K562 (cell line): ENCODE data around the gene IFNGR2. TPM values are rescaled to one million over a fixed set of nuclear protein-coding genes. Genes with fewer than 3 reads are reported as not detected.

Source experiments
- ATAC-seq: fragments of 200-7000 bp; cut with Tn5 transposase; 3 replicates; pipeline ENCODE4 v1.9.1; 2020; ENCODE audit warnings: moderate library complexity
- BruUV-seq: library from RNA; stranded (reverse); fragments of 400-500 nt; replicated peaks from 2 replicates; lab custom pipeline; 2021; lab: Mats Ljungman, UMichigan
- CTCF ChIA-PET: fragments of 300-600 bp; formaldehyde crosslinking; extraction: SDS; loops from one replicate; lab custom pipeline; 2021; ENCODE audit warnings: low intra/inter-chr PET ratio; lab: Yijun Ruan, JAX
- POLR2A ChIA-PET: fragments of 300-600, 350-650 bp; sonication (Branson Sonifier 250); formaldehyde crosslinking; extraction: SDS; loops from one replicate; lab custom pipeline; 2021; ENCODE audit warnings: antibody characterized with exemption, inconsistent platforms; lab: Yijun Ruan, JAX
- DNase-seq, 4 experiments: peaks; one replicate each; pipeline versions ENCODE4 v3.0.0 to v3.0.0-alpha.2; 2011 to 2018; ENCODE audit warnings: low spot score in 3 of 4, mixed read lengths in 3 of 4; ENCODE audit errors: extremely low read depth in 1 of 4
- FAIRE-seq: peaks from 2 replicates; lab custom pipeline; 2011; peaks lifted over from hg19 to GRCh38; lab: Jason Lieb, UNC
- H2AFZ ChIP-seq: 2 replicates; pipeline ENCODE4 v1.6.0; 2011; ENCODE audit warnings: low read depth, low read length, control low read depth, inconsistent platforms
- H3K27ac ChIP-seq: fragments of 200-600 bp; 3 replicates; pipeline ENCODE4 v1.8.0; 2011; ENCODE audit warnings: low read depth, mild to moderate bottlenecking, control low read depth, inconsistent platforms, low read length, moderate library complexity, mixed read lengths; ENCODE audit errors: extremely low read depth
- H3K27me3 ChIP-seq, 2 experiments: fragments of 300-600 bp in 1 of 2; 2 replicates in 1 of 2; 3 replicates in 1 of 2; pipeline versions ENCODE4 v1.6.0 to v1.8.0; 2011; ENCODE audit warnings: inconsistent platforms in 2 of 2, low read length in 2 of 2, mild to moderate bottlenecking in 1 of 2, mixed read lengths in 1 of 2, moderate library complexity in 1 of 2; ENCODE audit not compliant: control insufficient read depth in 2 of 2, insufficient read depth in 2 of 2
- H3K36me3 ChIP-seq: fragments of 300-600 bp; 3 replicates; pipeline ENCODE4 v1.8.0; 2011; ENCODE audit warnings: mild to moderate bottlenecking, low read length, inconsistent platforms; ENCODE audit not compliant: control insufficient read depth, insufficient read depth
- H3K4me1 ChIP-seq, 2 experiments: fragments of 200-600 bp in 1 of 2; replicated peaks in 1 of 2; 2 replicates in 1 of 2; 3 replicates in 1 of 2; pipeline versions ENCODE4 v1.5.1 to v1.8.0; 2011; ENCODE audit warnings: inconsistent platforms in 2 of 2, low read length in 2 of 2, mild to moderate bottlenecking in 1 of 2, mixed read lengths in 1 of 2, moderate library complexity in 1 of 2; ENCODE audit not compliant: control insufficient read depth in 2 of 2, insufficient read depth in 2 of 2
- H3K4me2 ChIP-seq: 2 replicates; pipeline ENCODE4 v1.6.1; 2011; ENCODE audit warnings: low read length, control low read depth, inconsistent platforms, mixed read lengths; ENCODE audit not compliant: insufficient read depth
- H3K4me3 ChIP-seq: fragments of 200-600 bp; sonication (generic), shearing (Covaris generic); 2 replicates; pipeline ENCODE4 v1.5.1; 2016; ENCODE audit warnings: control low read depth, inconsistent platforms
- H3K79me2 ChIP-seq: fragments of 200-600 bp; 3 replicates; pipeline ENCODE4 v1.8.0; 2011; ENCODE audit warnings: low read length, inconsistent platforms; ENCODE audit not compliant: control insufficient read depth, insufficient read depth
- H3K9ac ChIP-seq, 2 experiments: 2 replicates each; pipeline versions ENCODE4 v1.6.0 to v1.6.1; 2011; ENCODE audit warnings: low read depth in 2 of 2, low read length in 2 of 2, control low read depth in 1 of 2, inconsistent platforms in 1 of 2, mild to moderate bottlenecking in 1 of 2, mixed read lengths in 1 of 2; ENCODE audit not compliant: insufficient read depth in 1 of 2
- H3K9me1 ChIP-seq: one replicate; pipeline ENCODE4 v1.6.0; 2011; ENCODE audit warnings: inconsistent platforms, mild to moderate bottlenecking, low read length, moderate library complexity; ENCODE audit not compliant: control insufficient read depth, insufficient read depth
- H3K9me3 ChIP-seq: replicated peaks from 2 replicates; pipeline ENCODE4 v1.5.1; 2011; ENCODE audit warnings: low read depth, low read length, inconsistent platforms; ENCODE audit not compliant: control insufficient read depth, insufficient read depth
- H4K20me1 ChIP-seq: replicated peaks from 2 replicates; pipeline ENCODE4 v1.6.1; 2011; ENCODE audit warnings: low read length, inconsistent platforms, mixed read lengths; ENCODE audit not compliant: control insufficient read depth, insufficient read depth
- CEBPB ChIP-seq: fragments of 450-650 bp; IDR thresholded peaks from 2 replicates; pipeline ENCODE4 v1.6.1; 2016; ENCODE audit warnings: missing genetic modification characterization, missing compliant biosample characterization
- THRB ChIP-seq: fragments of 450-650 bp; formaldehyde crosslinking; conservative IDR thresholded peaks from 2 replicates; pipeline ENCODE4 v1.4.0; 2022; ENCODE audit warnings: mild to moderate bottlenecking, missing genetic modification characterization
- ZNF696 ChIP-seq: fragments of 250-450 bp; sonication (Bioruptor Pico); conservative IDR thresholded peaks from 2 replicates; pipeline ENCODE4 v1.4.0; 2020; ENCODE audit warnings: mild to moderate bottlenecking, moderate library complexity
- WGBS: fragments of 100-300 bp; shearing (Covaris generic); methylation state at CpG from one replicate; pipeline ENCODE4 v1.1.6; 2016; ENCODE audit warnings: low coverage, mixed read lengths; ENCODE audit not compliant: insufficient coverage; ENCODE audit errors: missing lambda C conversion rate; 5-methylcytosine and 5-hydroxymethylcytosine counted together
- in situ Hi-C: fragments of 300-500 bp; cut with MboI; formaldehyde crosslinking; loops from 4 replicates; pipeline ENCODE4 v1.15.0; 2018; ENCODE audit warnings: inconsistent platforms, mixed read lengths
- intact Hi-C: fragments of 100-400 bp; cut with micrococcal nuclease; formaldehyde crosslinking; loops from 2 replicates; pipeline ENCODE4 v1.14.2; 2022
- polyA plus RNA-seq, 8 experiments: library from polyadenylated mRNA; depleted of rRNA in 4 of 8; stranded (reverse) in 5 of 8; unstranded in 3 of 8; fragments of >200 nt; fragmentation: Nextera tagmentation in 2 of 8; fragmentation: Illumina TruSeq in 1 of 8; extraction: Ambion mirVana in 2 of 8; extraction: Trizol in 1 of 8; gene quantifications; 2 replicates each; pipeline versions ENCODE4 v1.2.1 to v1.2.3, GENCODE V29; 2011 to 2014; ENCODE audit warnings: inconsistent platforms in 1 of 8, missing spikeins in 1 of 8
- total RNA-seq, 7 experiments: library from RNA; depleted of rRNA in 6 of 7; stranded (reverse); fragments of >200 nt in 6 of 7; fragmentation: Illumina TruSeq in 2 of 7; extraction: Trizol in 2 of 7; gene quantifications; 2 replicates each; pipeline versions ENCODE4 v1.2.1 to v1.2.3, GENCODE V29; 2011 to 2021; ENCODE audit warnings: low replicate concordance in 1 of 7

IFNGR2 gene
- total and polyA plus RNA-seq, 9 of the 15 experiments (the other 6 are each of a cell fraction or from before 2014, with no cell fraction given): 6.7 to 58.0 (median 28.5) TPM

- no peak for DNase-seq
- intact Hi-C loops: no loop called here
- H3K36me3 ChIP-seq: peaks cover 74% of the 10 kb centered on the region
These were observed 30.4 kb downstream of the IFNGR2 start for GRCh38 chr21:33433425-33434114.

More at GRCh38 chr21:33433425-33434114, 30.4 kb downstream of the IFNGR2 start:
- no peaks in the 10 kb centered on the region for H3K79me2 ChIP-seq
- H4K20me1 ChIP-seq: no peaks in the 10 kb centered on the region
- no peak for ATAC-seq
- H3K9ac ChIP-seq: peak overlapping the region in 1 of 2 experiments; percentile 11; a peak in 1 of 4 replicates
- peaks cover 0 to 3% of the 10 kb centered on the region in 2 experiments; a peak in 1 of 5 replicates for H3K4me1 ChIP-seq
- H3K27me3 ChIP-seq: no peaks in the 10 kb centered on the region
- no peak overlapping the region for H2AFZ ChIP-seq
- POLR2A ChIA-PET: interaction anchor here (1.1 kb wide), 1 partner anchor 109 kb away, joined by 3 read pairs; the partner anchor contains the start of gene IFNAR1
- in situ Hi-C loops: no loop called here
- no peak overlapping the region for H3K4me3 ChIP-seq
- CTCF ChIA-PET: no interaction called here
- no peak overlapping the region for H3K27ac ChIP-seq
- FAIRE-seq: no peak
- no TSS peak for BruUV-seq
- H3K9me1 ChIP-seq: no peaks in the 10 kb centered on the region
- H3K9me3 ChIP-seq: no peaks in the 10 kb centered on the region
- no peak overlapping the region for H3K4me2 ChIP-seq
- WGBS: 82% methylated on average over 8 of the region's 8 CpGs
- peak; percentile 54 for TF ChIP-seq CEBPB (tag)
- TF ChIP-seq ZNF696 (CRISPR knock-in tag): no peak
- TF ChIP-seq THRB (CRISPR knock-in tag): no peak
